Heart right ventricle (tissue), 16 donors: ENCODE data around the gene KIAA0930. TPM values are rescaled to one million over a fixed set of nuclear protein-coding genes. Genes with fewer than 3 reads are reported as not detected.

Experiments used
- ATAC-seq, 8 donors: fragments of 200-7000 bp; cut with Tn5 transposase; one replicate each; pipeline ENCODE4 v1.9.1; 2020; ENCODE audit warnings: mild to moderate bottlenecking in 8 of 8, moderate library complexity in 8 of 8, moderate number of reproducible peaks in 1 of 8
- DNase-seq, 2 donors: peaks; one replicate each; pipeline ENCODE4 v3.0.0-alpha.2; 2020
- H3K27ac ChIP-seq, 10 donors: fragments of 200-600 bp; sonication (generic) in 2 of 10; one replicate each; pipeline versions ENCODE4 v1.5.0 to v1.8.0; 2020 to 2022; ENCODE audit warnings: mild to moderate bottlenecking in 3 of 10
- H3K27me3 ChIP-seq, 7 donors: fragments of 200-600 bp; one replicate each; pipeline ENCODE4 v1.8.0; 2021 to 2022; ENCODE audit warnings: mild to moderate bottlenecking in 2 of 7
- H3K36me3 ChIP-seq, 9 donors: fragments of 200-600 bp; sonication (generic) in 1 of 9; one replicate each; pipeline versions ENCODE4 v1.5.0 to v1.8.0; 2020 to 2022; ENCODE audit warnings: mild to moderate bottlenecking in 2 of 9
- H3K4me1 ChIP-seq, 9 donors: fragments of 200-600 bp; sonication (generic) in 1 of 9; one replicate each; pipeline versions ENCODE4 v1.5.0 to v1.8.0; 2020 to 2022; ENCODE audit warnings: mild to moderate bottlenecking in 4 of 9
- H3K4me3 ChIP-seq, 10 donors: fragments of 200-600 bp; sonication (generic) in 2 of 10; one replicate each; pipeline versions ENCODE4 v1.5.0 to v1.8.0; 2020 to 2022; ENCODE audit warnings: mild to moderate bottlenecking in 7 of 10, moderate library complexity in 2 of 10
- H3K9me3 ChIP-seq, 11 donors: fragments of 200-600 bp in 10 of 11; sonication (generic) in 2 of 11; one replicate each; pipeline versions ENCODE4 v1.5.0 to v1.8.0; 2013 to 2022; ENCODE audit warnings: mild to moderate bottlenecking in 2 of 11, control low read depth in 1 of 11, moderate library complexity in 1 of 11
- WGBS, 2 donors: extraction: QIAGEN DNeasy Blood & Tissue Kit; methylation state at CpG; one replicate each; pipeline ENCODE4 v1.1.7; 2013; ENCODE audit warnings: inconsistent platforms in 1 of 2; 5-methylcytosine and 5-hydroxymethylcytosine counted together
- intact Hi-C, 10 donors: fragments of 100-400 bp; cut with DNase I; formaldehyde crosslinking; loops; one replicate each; pipeline versions ENCODE4 v1.11.1 to v1.14.2; 2022
- polyA plus RNA-seq, 2 donors: library from polyadenylated mRNA; stranded (reverse); fragments of 200-250 nt; gene quantifications; one replicate each; pipeline ENCODE4 v1.2.3, GENCODE V29; 2013
- total RNA-seq, 10 donors: library from RNA; stranded (reverse); fragmentation: NEBNext Ultra II Directional in 3 of 10; extraction: Animal tissue kit (Norgen Biotek cat#: 25700) in 3 of 10; gene quantifications; one replicate each; pipeline versions ENCODE4 v1.2.1 to v1.2.4, GENCODE V29; 2021 to 2023
- TF ChIP-seq, protein P1 (sequence below), 9 donors: fragments of 200-600 bp; sonication (generic) in 2 of 9; IDR thresholded peaks; one replicate each; pipeline versions ENCODE4 v1.5.0 to v1.8.0; 2021 to 2022; ENCODE audit warnings: antibody characterized with exemption in 9 of 9, mild to moderate bottlenecking in 5 of 9, moderate library complexity in 1 of 9
- donor health status: Arrhythmogenic right ventricular cardiomyopathy.
- donor health status: ischemic (EF 13 %, LVEDD 7.1; RV severe dilation, severe dysfunction).
- donor health status: healthy with polysubstance abuse.
- donor health status: DM: no; HTN: yes; CAD: no.
- donor health status: DM: no; HTN: no; CAD: no.
- donor health status: ischemic (EF 25% LVEDD 6.9; RV normal size, moderate dysfunction).
- donor health status: ischemic (EF 25% LVEDD 5.7; RV mildly dilated, moderate dysfunction).
- donor health status: healthy.
- donor health status: DM: yes; HTN: yes; CAD: no.
- donor health status: Ischemic cardiomyopathy.
- donor health status: ischemic (EF 35%, LVEDD 5.7; RV mildly dilated, moderate dysfunction).
- donor health status: nonischemic (EF 11% LVEDD 7.7; RV severe dilation, severe dysfunction).
- donor health status: DM: yes; HTN: yes; CAD: no.
- donor health status: PGD.
- donor health status: ischemic (EF 29% LVEDD 5.4; RV normal size, mild dysfunction).
- donor health status: nonischemic (EF 23%, LVEDD 6.1; RV moderate dilation, normal function).

KIAA0930 gene
- total and polyA plus RNA-seq, 12 donors: 9.1 to 48.3 (median 16.3) TPM

DNA sequence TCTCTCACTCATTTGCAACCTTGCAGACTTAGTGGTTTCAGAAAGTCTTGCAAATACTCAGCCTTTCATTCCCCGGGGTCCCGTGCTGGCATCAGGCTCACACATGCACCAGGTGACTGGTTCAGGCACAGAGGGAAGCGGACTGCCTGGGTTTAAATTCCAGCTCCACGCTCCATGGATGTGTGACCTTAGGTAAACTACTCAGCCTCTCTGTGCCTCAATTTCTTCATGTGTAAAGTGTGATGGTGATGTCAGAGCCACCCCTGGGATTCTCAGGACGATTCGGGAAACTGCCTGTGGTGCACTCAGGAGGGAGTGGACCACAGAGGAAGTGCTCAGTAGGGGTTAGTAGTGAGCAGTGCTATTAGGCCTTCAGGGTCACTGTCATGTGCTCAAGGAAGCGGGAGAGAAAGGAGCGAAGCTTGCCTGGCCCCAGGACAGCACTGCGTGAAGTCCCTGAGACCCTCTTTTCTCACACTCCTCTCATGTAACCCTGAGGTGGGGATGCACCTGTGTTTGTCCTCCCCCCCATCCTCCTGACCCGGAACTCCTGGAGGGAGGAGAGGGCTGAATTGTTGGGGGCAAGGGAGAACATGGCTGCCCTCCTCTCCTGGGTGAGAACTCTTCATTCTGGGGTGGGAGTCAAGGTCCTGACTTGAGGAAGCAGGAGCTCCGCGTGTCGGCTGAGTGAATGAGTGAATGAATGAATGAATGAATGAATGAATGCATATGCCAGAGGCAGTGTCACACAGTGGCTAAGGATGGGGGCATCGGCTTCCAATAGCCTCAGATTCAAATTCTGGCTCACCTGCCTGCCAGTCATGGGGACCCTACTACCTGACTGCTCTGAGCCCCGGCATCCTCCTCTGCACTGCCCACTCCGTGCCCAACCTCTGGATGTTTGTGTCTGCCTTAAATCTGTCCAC is 29.7 kb upstream of the KIAA0930 start:
- WGBS, 2 donors: 78 to 79% methylated on average over 16 of the region's 16 CpGs
- TF ChIP-seq, protein P1, sequence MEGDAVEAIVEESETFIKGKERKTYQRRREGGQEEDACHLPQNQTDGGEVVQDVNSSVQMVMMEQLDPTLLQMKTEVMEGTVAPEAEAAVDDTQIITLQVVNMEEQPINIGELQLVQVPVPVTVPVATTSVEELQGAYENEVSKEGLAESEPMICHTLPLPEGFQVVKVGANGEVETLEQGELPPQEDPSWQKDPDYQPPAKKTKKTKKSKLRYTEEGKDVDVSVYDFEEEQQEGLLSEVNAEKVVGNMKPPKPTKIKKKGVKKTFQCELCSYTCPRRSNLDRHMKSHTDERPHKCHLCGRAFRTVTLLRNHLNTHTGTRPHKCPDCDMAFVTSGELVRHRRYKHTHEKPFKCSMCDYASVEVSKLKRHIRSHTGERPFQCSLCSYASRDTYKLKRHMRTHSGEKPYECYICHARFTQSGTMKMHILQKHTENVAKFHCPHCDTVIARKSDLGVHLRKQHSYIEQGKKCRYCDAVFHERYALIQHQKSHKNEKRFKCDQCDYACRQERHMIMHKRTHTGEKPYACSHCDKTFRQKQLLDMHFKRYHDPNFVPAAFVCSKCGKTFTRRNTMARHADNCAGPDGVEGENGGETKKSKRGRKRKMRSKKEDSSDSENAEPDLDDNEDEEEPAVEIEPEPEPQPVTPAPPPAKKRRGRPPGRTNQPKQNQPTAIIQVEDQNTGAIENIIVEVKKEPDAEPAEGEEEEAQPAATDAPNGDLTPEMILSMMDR (IDR thresholded peaks at IDR 0.05): peak in 1 of 9 donors; percentile 14
- no peak for DNase-seq
- no peak overlapping the region for H3K4me3 ChIP-seq
- no peaks in the 10 kb centered on the region for H3K36me3 ChIP-seq
- peaks cover 0 to 12% (median 0%) of the 10 kb centered on the region in 7 donors for H3K27me3 ChIP-seq
- H3K27ac ChIP-seq: peak overlapping the region in 3 of 10 donors; percentile 10 to 83 (median 21)
- H3K9me3 ChIP-seq: no peaks in the 10 kb centered on the region
- H3K4me1 ChIP-seq: peaks cover 7 to 50% (median 31%) of the 10 kb centered on the region in 9 donors
- no peak for ATAC-seq
- intact Hi-C loops: loop anchor here in 8 of 10 donors (2.0 to 10.0 kb wide), 7 partner anchors 37 to 282 kb away; partner anchors contain the start of gene FAM118A (in 3 of the 8)

DNA sequence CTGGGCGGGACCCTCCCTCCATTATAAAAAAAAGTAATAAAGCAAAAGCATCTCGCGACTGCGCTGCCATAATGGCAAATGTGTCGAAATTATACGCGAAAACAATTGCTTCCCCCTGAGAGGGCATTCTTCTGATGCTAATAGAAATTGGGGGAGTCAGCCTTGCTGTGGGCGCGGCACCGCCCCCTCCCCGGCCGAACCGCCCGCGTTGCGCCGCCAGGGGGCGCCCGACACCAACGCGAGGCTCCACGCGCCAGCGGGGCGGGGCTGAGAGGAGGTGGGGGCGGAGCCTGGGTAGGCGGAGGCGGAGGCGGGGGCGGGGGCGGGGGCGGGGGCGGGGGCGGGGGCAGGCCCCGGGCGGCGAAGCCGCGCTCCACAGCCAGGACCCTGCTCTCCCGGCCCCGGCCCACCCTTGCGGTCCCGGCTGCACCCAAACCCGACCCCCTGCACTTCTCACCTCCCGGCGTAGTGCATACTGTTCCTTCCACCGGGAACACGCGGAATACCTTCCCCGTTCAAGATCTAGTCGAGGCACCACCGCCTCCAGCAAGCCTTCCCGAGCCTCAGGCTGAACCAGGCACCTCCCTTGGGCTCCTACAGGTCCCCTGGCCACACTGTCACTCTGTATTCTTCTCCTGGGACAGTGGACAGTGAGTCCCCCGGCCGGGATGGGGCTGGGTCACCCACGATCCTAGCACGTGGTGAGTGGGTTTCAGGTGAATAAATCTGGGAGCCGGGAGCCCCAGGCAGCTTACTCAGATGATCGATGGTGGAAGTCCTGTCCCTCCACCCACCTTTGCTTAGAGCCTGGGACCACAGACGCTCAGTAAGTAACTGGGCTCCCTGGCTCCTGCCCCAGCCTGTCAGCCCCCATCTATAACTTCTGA is 28.5 kb upstream of the KIAA0930 start:
- Histone ChIP-seq H3K27ac (peak overlapping the region in 4 of 10 donors; percentile 16 to 71 (median 21)), H3K36me3 (no peaks in the 10 kb centered on the region), H3K4me1 (peaks cover 7 to 52% (median 31%) of the 10 kb centered on the region in 9 donors), H3K4me3 (peak overlapping the region; percentile 16 to 70 (median 58)), H3K27me3 (peaks cover 0 to 12% (median 0%) of the 10 kb centered on the region in 7 donors), H3K9me3 (no peaks in the 10 kb centered on the region)
- TF ChIP-seq, protein P1 (IDR thresholded peaks at IDR 0.05): peak; percentile 80 to 98 (median 91)
- WGBS, 2 donors: 3 to 6% methylated on average over 34 to 50 of the region's 60 CpGs
- intact Hi-C loops: loop anchor here (1.0 to 10.0 kb wide), 8 partner anchors 166 to 444 kb away; no protein-coding TSS in a partner anchor
- DNase-seq (peak; percentile 83 to 89), ATAC-seq (peak; percentile 75 to 88 (median 84))

DNA sequence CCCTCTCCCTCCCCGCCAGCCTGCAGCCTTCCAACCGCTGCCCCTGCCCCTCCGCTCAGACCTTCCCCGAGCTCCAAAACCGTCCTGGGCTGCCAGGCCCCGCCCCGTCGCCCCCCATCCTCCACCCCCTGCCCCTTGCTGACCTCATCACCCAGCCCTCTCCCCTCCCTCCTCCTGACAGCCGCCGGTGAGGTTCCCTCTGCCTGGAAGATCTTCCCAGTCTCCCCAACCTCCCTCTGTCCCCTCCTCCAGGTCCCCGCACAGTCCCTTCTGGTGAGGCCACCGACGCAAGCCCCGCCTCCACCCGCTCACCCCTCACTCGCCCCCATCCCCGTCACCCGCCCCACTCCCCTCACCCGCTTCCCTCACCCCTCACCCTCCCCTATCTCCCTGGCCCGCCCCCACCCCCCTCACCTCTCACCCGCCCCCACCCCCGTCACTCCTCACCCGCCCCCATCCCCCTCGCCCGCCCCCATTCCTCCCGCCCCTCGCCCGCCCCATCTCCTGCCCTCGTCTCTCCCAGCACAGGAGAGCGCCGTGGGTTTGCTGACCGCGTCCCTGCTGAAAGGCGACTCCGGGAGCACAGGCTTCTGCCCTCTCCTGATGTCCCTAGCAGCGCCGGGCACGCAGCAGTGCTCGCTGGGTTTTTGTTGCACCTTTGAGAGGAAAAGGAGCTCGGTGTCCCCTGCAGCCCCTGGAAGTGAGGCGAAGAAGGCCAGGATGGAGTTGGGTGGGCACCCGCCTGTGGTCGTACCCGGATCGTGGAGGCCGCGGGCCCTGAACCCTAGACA is 27.7 kb upstream of the KIAA0930 start:
- Histone ChIP-seq H3K27me3 (peaks cover 0 to 12% (median 0%) of the 10 kb centered on the region in 7 donors), H3K4me3 (peak overlapping the region; percentile 16 to 70 (median 58)), H3K27ac (peak overlapping the region in 1 of 10 donors; percentile 1), H3K36me3 (no peaks in the 10 kb centered on the region), H3K9me3 (no peaks in the 10 kb centered on the region), H3K4me1 (peaks cover 7 to 54% (median 35%) of the 10 kb centered on the region in 9 donors)
- peak in 7 of 8 donors; percentile 2 to 31 (median 7) for ATAC-seq
- intact Hi-C loops: loop anchor here in 8 of 10 donors (2.0 to 10.0 kb wide), 6 partner anchors 166 to 444 kb away; no protein-coding TSS in a partner anchor
- TF ChIP-seq, protein P1 (IDR thresholded peaks at IDR 0.05): no peak
- peak in 1 of 2 donors; percentile 39 for DNase-seq
- 1 to 3% methylated on average over 35 to 47 of the region's 47 CpGs for WGBS, 2 donors
